ACC112 (cell line): ENCODE measurements around the gene BAHD1.

Experiments
- H2AFZ ChIP-seq: fragments of 200-600 bp; sonication (generic); one replicate; pipeline ENCODE4 v1.6.0; 2017; ENCODE audit warnings: antibody characterized with exemption, low read length; ENCODE audit not compliant: unreplicated experiment
- H3K27ac ChIP-seq: fragments of 200-600 bp; sonication (generic); 2 replicates; pipeline ENCODE4 v1.5.1; 2014; ENCODE audit warnings: low read depth, mild to moderate bottlenecking, antibody characterized with exemption, low read length, moderate library complexity
- H3K27me3 ChIP-seq: fragments of 200-600 bp; sonication (generic); 2 replicates; pipeline ENCODE4 v1.6.1; 2014; ENCODE audit warnings: mild to moderate bottlenecking, antibody characterized with exemption, low read length, moderate library complexity, mixed read lengths; ENCODE audit not compliant: insufficient read depth
- H3K36me3 ChIP-seq: fragments of 200-600 bp; sonication (generic); 2 replicates; pipeline ENCODE4 v1.6.1; 2016; ENCODE audit warnings: mild to moderate bottlenecking, antibody characterized with exemption, low read length, moderate library complexity, mixed read lengths; ENCODE audit not compliant: insufficient read depth
- H3K4me1 ChIP-seq: fragments of 200-600 bp; sonication (generic); one replicate; pipeline ENCODE4 v1.6.1; 2016; ENCODE audit warnings: low read length, mixed read lengths; ENCODE audit not compliant: insufficient read depth, unreplicated experiment, control insufficient read depth
- H3K4me3 ChIP-seq: fragments of 200-600 bp; sonication (generic); 2 replicates; pipeline ENCODE4 v1.5.1; 2014; ENCODE audit warnings: mild to moderate bottlenecking, low read depth, low read length
- H3K79me2 ChIP-seq: fragments of 200-600 bp; sonication (generic); one replicate; pipeline ENCODE4 v1.6.0; 2016; ENCODE audit warnings: low read length; ENCODE audit not compliant: control insufficient read depth, unreplicated experiment, insufficient read depth

The BAHD1 gene

DNA sequence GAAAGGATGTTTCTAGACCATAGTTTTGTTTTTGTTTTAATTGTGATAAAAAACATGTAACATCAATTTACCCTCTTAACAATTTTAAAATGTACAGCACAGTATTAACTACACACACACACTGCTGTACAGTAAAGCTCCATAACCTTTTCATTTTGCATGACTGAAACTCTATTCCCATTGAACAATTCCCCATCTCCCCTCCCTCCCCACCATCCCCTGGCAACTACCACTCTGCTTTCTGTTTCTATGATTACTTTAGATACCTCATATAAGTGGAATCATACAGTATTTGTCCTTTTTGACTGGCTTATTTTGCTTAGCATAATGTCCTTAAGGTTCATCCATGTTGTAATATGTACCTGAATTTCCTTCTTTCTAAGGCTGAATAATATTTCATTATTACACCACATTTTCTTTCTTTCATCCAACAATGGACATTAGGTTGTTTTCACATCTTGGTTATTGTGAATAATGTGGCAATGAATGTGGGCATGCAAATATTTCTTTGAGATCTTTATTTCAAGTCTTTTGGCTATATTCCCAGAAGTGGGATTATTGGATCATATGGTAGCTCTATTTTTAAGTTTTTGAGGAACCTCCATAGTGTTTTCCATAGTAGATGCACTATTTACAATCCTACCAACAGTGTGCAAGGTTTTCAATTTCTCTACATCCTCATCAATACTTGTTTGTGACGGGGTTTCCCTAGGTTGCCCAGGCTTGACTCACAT lies 40.8 kb downstream of the BAHD1 start:
- H2AFZ ChIP-seq = no peak overlapping the region

DNA sequence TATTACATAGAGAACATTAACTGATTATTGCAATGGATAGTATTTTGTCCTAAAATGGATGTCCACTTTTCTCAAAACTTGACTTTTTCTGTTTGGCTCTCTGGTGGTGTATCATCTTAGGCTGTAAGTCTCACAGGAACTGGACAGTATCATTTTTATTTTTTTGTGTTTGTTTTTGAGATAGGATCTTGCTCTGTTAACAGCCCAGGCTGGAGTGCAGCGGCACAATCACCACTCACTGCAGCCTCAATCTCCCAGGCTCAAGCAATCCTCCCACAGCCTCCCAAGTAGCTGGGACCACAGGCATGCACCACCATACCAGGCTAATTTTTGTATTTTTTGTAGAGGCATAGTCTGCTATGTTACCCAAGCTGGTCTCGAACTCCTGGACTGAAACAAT lies 43.2 kb downstream of the BAHD1 start:
- Histone ChIP-seq H3K4me3 (no peak overlapping the region), H2AFZ (no peak overlapping the region), H3K27me3 (peaks cover 15% of the 10 kb centered on the region), H3K79me2 (no peaks in the 10 kb centered on the region), H3K36me3 (no peaks in the 10 kb centered on the region), H3K27ac (no peak overlapping the region), H3K4me1 (no peaks in the 10 kb centered on the region)

More for the DNA sequence above, 40.8 kb downstream of the BAHD1 start:
- peaks cover 27% of the 10 kb centered on the region for H3K27me3 ChIP-seq
- no peaks in the 10 kb centered on the region for H3K79me2 ChIP-seq
- no peak overlapping the region for H3K27ac ChIP-seq
- H3K4me3 ChIP-seq = no peak overlapping the region
- no peaks in the 10 kb centered on the region for H3K4me1 ChIP-seq
- H3K36me3 ChIP-seq = no peaks in the 10 kb centered on the region

DNA sequence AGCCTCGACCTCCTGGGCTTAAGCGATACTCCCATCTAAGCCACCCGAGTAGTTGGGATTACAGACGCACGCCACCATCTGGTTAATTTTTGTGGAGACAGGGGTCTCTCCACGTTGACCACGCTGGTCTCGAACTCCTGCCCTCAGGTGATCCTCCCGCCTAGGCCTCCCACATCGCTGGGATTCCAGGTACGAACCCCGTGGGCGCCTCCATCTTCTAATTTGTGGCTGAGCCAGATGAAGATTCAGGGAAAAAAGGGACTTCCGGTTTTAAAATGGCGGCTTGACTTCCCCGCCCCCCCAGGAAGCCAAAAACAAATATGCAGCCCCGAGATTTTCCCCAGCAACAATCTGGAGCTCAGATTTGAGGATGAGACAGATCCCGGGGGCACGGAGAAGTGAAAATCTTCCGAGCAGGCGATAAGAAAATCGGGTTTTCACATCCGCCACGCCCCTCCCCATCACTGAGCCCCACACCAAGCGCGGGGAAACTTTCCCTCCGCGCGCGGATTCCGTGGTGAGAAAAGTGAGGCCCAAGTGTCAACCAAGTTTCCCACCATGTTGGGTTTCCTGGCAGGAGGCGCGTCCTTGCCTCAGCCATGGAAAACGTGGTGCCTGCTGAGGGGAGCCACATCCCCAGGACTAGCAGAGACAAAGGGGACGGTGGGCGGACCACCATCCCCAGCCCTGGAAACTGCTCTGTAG lies 45.5 kb downstream of the BAHD1 start:
- Histone ChIP-seq H3K36me3 (no peaks in the 10 kb centered on the region), H3K27ac (no peak overlapping the region), H3K4me3 (no peak overlapping the region), H2AFZ (no peak overlapping the region), H3K4me1 (no peaks in the 10 kb centered on the region), H3K27me3 (peaks cover 3% of the 10 kb centered on the region), H3K79me2 (no peaks in the 10 kb centered on the region)

DNA sequence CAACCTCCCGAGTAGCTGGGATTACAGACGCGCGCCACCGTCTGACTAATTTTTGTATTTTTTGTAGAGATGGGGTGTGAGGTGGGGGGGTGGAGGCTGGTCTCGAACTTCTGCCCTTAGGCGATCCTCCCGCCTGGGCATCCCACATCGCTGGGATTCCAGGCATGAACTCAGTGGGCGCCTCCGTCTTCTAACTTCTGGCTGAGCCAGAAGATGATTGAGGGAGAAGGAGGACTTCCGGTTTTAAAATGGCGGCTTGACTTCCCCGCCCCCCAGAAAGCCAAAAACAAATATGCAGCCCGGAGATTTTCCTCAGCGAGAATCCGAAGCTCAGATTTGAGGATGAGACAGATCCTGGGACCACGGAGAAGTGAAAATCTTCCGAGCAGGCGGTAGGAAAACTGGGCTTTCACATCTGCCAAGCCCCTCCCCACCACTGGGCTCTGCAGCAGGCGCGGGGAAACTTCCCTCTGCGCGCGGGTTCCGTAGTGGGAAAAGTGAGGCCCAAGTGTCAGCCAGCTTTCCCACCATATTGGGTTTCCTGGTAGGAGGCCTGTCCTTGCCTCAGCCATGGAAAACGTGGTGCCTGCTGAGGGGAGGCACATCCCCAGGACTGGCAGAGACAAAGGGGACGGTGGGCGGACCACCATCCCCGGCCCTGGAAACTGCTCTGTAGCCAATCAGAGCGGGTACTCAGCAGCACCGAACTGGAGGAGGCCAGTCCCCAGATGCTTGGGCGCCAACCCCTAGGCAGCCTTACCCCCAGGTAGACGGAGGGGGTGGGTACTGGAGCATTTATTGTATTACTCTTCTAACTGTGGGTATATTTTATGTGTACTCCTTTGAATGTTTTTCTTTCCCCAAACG lies 47.3 kb downstream of the BAHD1 start:
- H2AFZ ChIP-seq = no peak overlapping the region
- no peak overlapping the region for H3K27ac ChIP-seq
- H3K4me1 ChIP-seq = peaks cover under 1% of the 10 kb centered on the region
- no peaks in the 10 kb centered on the region for H3K79me2 ChIP-seq
- H3K4me3 ChIP-seq = no peak overlapping the region
- no peaks in the 10 kb centered on the region for H3K27me3 ChIP-seq
- no peaks in the 10 kb centered on the region for H3K36me3 ChIP-seq

DNA sequence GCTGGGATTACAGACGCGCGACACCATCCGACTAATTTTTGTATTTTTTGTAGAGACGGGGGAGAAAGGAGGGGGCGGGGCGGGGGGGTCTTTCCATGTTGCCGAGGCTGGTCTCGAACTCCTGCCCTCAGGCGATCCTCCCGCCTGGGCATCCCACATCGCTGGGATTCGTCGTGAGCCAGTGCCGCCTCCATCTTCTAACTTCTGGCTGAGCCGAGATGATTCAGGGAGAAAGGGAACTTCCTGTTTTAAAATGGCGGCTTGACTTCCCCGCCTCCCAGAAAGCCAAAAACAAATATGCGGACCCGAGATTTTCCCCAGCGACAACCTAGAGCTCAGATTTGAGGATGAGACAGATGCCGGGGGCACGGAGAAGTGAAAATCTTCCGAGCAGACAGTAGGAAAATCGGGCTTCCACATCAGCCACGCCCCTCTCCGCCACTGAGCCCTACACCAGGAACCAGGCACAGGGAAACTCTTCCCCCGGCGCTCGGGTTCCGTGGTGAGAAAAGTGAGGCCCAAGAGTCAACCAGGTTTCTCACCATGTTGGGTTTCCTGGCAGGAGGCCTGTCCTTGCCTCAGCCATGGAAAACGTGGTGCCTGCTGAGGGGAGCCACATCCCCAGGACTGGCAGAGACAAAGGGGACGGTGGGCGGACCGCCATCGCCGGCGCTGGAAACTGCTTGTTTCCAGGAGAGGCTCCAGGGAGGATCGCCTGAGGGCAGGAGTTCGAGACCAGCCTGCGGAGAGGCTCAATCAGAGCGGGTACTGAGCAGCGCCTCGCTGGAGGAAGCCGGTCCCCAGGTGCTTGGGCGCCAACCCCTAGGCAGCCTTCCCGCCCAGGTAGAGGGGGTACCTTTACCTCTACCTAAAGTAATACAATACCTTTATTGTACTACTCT lies 48.8 kb downstream of the BAHD1 start:
- Histone ChIP-seq H3K36me3 (no peaks in the 10 kb centered on the region), H3K27me3 (no peaks in the 10 kb centered on the region), H3K79me2 (no peaks in the 10 kb centered on the region), H3K4me1 (peaks cover 12% of the 10 kb centered on the region), H3K4me3 (no peak overlapping the region), H2AFZ (no peak overlapping the region), H3K27ac (no peak overlapping the region)

DNA sequence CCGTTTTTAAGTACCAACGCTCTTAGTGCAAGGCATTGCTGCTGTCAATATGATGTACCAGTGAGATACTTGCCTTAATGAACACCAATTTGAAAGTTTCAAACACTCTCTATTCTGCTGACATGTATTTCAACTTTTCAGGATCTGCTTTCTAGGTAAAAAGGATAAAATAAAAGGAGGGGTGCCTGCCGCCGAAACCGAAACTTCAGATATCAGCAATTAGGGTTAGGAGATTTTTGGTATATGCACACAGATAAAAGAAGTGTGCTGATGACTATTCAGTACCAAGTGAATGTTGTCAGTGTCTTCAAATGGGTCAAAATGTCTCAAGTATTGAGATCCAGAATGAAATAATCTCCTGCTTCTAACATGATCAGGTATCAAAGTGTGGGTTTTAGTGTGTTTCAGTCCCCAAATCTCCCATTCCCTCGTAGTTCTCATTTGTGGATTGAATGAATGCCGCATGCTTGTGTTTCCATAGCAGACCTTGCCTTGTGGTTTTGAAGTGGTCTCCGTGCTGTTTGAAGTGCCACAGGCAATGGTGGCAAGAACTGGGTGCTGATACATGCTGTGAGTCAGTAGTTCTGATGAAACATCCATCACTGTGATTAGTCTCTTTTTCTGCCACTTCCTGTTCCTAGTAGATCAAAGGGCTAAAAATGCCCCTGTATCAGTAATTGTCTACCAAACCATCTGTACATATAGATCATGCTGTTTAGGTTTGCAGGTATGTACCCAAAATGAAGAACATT lies 52.5 kb downstream of the BAHD1 start:
- H3K27ac ChIP-seq = no peak overlapping the region
- peak overlapping the region; percentile 13; the same call in 1 of the 2 replicates for H3K4me3 ChIP-seq
- no peaks in the 10 kb centered on the region for H3K27me3 ChIP-seq
- peaks cover 12% of the 10 kb centered on the region for H3K4me1 ChIP-seq
- H2AFZ ChIP-seq = peak overlapping the region; percentile 87
- no peaks in the 10 kb centered on the region for H3K79me2 ChIP-seq
- H3K36me3 ChIP-seq = no peaks in the 10 kb centered on the region

DNA sequence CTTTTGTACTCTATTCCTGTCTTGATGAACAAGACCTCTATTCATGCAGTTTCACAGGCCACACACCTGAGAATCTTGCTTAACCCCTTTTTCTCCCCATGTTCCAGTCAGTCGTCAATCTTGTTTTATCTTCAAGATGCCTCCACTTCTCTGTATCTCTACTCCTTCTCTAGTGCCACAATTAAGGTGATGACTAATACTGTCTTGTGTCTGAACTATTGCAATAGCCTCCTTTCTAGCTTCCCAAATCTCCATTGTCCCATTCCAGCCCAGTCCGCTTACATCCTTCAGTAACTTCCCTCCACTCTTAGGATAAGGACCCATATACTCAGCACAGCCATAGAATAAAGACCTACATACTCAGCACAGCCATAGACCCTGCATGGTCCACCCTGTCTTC lies 54.8 kb downstream of the BAHD1 start:
- Histone ChIP-seq H3K36me3 (no peaks in the 10 kb centered on the region), H3K27ac (no peak overlapping the region), H2AFZ (no peak overlapping the region), H3K27me3 (no peaks in the 10 kb centered on the region), H3K79me2 (no peaks in the 10 kb centered on the region), H3K4me3 (no peak overlapping the region), H3K4me1 (peaks cover 17% of the 10 kb centered on the region)

DNA sequence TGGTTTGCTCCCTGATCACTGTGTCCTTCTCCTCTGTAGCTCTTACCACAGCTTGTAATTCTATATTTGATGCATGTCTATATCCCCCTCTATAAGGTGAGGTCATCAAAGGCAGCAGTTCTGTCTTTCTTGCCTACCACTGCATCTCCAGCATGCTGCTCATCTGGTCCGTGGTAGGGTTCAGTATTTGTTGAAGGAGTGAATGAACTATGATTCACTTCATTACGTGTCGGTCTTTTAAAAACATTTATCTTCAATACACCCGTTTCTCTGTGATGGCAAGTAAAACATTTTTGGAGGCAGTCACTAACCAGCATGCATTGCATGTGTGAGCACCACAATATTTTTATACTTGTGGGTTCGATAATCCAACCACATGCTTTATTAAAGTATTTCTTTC lies 57.7 kb downstream of the BAHD1 start:
- H3K36me3 ChIP-seq = no peaks in the 10 kb centered on the region
- H3K4me3 ChIP-seq = no peak overlapping the region
- no peaks in the 10 kb centered on the region for H3K79me2 ChIP-seq
- H3K27ac ChIP-seq = no peak overlapping the region
- H3K4me1 ChIP-seq = peaks cover 23% of the 10 kb centered on the region
- no peak overlapping the region for H2AFZ ChIP-seq
- no peaks in the 10 kb centered on the region for H3K27me3 ChIP-seq

DNA sequence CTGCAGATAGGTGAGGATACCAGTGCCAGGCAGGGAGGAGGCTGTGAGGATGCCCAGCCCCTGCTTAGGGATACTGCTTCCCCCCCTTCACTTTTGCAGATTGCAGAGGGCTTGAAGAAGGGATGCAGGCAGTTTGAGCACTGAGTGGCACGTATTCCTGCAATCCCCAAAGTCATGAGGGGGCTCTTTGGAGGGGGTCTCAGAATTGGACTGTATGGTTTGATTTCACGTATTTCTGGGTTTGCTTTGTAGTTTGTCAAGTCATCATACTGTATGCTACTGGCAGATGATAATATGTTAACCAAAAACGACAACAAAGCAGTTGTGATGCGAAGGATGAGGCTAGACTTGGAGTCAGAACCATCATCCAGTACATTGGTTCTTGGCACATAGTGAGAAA lies 58.1 kb downstream of the BAHD1 start:
- no peaks in the 10 kb centered on the region for H3K79me2 ChIP-seq
- H3K27ac ChIP-seq = no peak overlapping the region
- no peaks in the 10 kb centered on the region for H3K27me3 ChIP-seq
- peaks cover 19% of the 10 kb centered on the region for H3K4me1 ChIP-seq
- H3K36me3 ChIP-seq = no peaks in the 10 kb centered on the region
- H3K4me3 ChIP-seq = no peak overlapping the region
- no peak overlapping the region for H2AFZ ChIP-seq
